NCI-H524 (cell line): ENCODE results near the gene EXD3.
"Not testable (repeated sequence)": the region's sequence is repeated elsewhere in the genome, so short reads cannot be mapped to it uniquely, and the experiment has no call there.

Experiments
- DNase-seq, 2 experiments: peaks; one replicate each; lab custom pipeline; 2025; lab: John Stamatoyannopoulos, UW

The EXD3 gene

GRCh38 chr9:137422604-137423513 lies at the start of gene EXD3, which contains the start of gene NOXA1:
Gene EXD3 (minus strand): TSS chr9:137423162. CDS start chr9:137395357, 27,805 bp downstream.
Gene NOXA1 (plus strand): TSS chr9:137423393. CDS start chr9:137423530, 137 bp downstream.
- peak; percentile 80 to 93 for DNase-seq

GRCh38 chr9:137470785-137471184 lies 47.8 kb upstream of the EXD3 start:
- no peak for DNase-seq

GRCh38 chr9:137467896-137468295 lies 44.9 kb upstream of the EXD3 start:
- no peak for DNase-seq

DNA sequence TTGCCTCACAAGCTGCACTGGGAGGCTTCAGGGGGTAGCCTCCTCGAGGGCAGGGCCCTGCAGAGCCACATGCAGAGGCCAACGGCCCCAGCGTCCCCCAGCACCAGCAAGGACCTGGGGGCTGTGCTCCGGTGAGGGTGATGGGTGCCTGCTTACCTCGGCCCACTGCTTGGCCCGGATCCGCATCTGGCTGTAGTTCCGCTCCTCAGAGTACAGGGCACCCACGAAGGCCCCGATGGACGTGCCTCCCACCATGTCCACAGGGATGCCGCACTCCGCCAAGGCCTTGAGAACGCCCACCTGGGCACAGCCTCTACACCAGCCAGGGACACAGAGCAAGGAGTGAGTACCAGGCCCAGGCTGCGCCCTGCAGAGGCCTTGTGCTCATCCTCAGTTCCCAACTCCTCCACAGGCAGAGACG lies 44.2 kb upstream of the EXD3 start:
- no peak for DNase-seq

DNA sequence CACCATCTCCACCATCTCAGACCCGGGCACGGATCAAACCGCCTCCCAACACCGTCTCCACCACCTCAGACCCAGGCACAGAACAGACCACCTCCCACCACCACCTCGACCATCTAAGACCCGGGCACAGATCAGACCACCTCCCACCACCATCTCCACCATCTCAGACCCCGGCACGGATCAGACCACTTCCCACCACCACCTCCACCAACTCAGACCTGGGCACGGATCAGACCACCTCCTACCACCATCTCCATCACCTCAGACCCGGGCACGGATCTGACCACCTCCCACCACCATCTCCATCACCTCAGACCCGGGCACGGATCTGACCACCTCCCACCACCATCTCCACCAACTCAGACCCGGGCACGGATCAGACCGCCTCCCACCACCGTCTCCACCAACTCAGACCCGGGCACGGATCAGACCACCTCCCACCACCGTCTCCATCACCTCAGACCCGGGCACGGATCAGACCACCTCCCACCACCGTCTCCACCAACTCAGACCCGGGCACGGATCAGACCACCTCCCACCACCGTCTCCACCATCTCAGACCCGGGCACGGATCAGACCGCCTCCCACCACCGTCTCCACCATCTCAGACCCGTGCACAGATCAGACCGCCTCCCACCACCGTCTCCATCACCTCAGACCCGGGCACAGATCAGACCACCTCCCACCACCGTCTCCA lies 43.6 kb upstream of the EXD3 start:
- DNase-seq: not testable (repeated sequence)

GRCh38 chr9:137465720-137466388 lies 42.9 kb upstream of the EXD3 start:
- no peak for DNase-seq

- DNase-seq: no peak
These were observed 42.2 kb upstream of the EXD3 start for GRCh38 chr9:137465000-137465719.

GRCh38 chr9:137464291-137464999 lies 41.5 kb upstream of the EXD3 start:
- no peak for DNase-seq

DNA sequence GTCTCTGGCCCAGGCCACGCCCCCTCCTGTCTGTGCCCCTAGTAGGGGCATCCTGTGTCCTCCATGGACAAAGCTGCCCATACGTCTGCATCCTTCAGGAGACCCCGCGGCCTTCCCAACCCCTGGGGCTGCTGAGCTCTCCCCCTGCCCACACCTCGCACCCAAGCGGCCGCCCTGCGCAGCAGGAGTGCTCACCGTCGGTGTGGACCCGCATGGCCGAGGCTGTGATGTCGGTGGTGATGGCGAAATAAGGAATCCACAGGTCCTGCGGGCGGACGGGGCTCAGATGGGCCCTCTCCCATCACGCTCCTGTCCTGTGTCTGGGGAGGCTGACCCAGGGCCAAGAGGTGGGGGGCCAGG lies 40.9 kb upstream of the EXD3 start:
- DNase-seq: no peak

GRCh38 chr9:137462986-137463930 lies 40.3 kb upstream of the EXD3 start:
- peak; percentile 7 to 63 for DNase-seq

DNA sequence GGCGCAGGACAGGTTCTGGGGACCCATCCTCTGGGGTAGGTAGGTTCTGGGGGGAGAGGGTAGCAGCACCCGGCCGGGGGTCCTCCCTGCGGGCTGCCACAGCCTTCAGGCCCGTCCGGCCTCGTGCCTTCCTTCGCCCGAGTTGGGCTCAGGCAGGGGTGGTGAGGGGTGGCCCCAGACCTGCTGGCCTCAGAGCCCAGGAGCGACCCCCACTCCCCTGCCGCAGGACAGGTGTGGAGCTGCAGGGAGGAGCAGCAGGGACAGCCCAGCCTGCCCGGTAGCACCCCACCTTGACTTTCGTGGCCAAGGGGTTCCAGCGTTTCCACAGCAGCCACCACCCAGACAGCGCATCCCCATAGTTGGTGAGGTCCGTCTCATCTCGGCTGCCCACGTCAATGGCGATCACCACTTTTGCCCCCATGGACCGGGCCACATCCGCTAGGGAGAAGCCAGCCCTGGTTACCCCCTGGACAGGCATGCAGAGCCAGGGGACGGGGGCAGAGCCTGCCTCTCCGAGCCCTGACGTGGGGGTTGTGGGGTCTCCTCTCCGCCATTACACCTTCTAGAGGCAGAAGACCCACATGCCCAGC lies 39.5 kb upstream of the EXD3 start:
- no peak for DNase-seq

- DNase-seq: no peak
These were observed 38.9 kb upstream of the EXD3 start for GRCh38 chr9:137461663-137462395.

GRCh38 chr9:137461316-137461662 lies 38.3 kb upstream of the EXD3 start:
- no peak for DNase-seq

DNA sequence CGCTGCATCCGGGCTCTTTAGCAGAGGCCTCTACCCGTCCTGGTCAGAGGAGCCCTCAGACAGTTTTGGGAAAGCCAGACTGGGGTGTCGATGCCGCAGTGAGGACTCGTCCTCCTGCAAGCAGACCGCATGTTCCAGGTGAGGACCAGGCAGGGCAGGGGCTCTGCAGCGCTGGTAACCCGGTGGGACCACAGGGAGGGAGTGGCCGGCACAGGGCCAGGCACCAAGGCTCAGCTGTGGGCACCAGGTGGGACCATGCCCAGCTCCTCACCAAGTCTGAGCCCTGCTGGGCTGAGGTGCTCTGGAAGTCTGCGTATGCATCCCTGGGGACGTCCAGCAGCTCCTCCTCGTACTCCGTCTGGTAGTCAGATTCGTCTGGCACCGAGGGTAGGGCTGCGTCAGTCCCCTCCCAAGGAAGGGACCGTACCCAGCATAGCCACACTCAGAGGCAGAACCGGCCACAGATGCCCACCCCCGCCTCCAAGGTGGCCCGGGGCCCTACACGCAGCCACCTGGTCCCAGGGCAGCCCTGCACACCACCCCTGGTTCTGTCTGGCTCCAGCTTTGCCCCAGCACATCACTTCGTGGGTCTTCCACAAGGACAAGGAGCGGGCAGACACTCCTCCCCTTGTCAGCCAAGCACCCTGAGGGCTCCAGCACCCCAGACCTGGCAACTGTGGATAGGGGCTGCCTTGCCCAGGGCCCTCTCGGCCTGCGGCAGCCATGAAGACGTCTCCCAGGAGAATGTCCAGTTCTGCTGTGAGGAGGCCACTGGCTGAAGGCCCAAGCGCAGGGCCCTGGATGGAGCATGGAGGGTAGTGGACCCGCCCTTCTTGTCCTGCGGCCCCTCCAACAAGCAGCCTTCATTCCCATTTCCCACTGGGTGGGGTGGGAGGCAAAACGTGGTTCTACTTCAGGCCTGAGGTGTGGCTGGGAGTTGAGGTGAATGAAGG lies 37.7 kb upstream of the EXD3 start:
- no peak for DNase-seq

- no peak for DNase-seq
These were observed 36.8 kb upstream of the EXD3 start for GRCh38 chr9:137459601-137460362.

- DNase-seq: peak; percentile 67 to 92
These were observed 36.2 kb upstream of the EXD3 start, which contains the start of gene NSMF for GRCh38 chr9:137459152-137459600. Gene NSMF (minus strand): TSS chr9:137459334. CDS start chr9:137459102, 232 bp downstream.
